ENCODE results near the gene EBF4.

DNA sequence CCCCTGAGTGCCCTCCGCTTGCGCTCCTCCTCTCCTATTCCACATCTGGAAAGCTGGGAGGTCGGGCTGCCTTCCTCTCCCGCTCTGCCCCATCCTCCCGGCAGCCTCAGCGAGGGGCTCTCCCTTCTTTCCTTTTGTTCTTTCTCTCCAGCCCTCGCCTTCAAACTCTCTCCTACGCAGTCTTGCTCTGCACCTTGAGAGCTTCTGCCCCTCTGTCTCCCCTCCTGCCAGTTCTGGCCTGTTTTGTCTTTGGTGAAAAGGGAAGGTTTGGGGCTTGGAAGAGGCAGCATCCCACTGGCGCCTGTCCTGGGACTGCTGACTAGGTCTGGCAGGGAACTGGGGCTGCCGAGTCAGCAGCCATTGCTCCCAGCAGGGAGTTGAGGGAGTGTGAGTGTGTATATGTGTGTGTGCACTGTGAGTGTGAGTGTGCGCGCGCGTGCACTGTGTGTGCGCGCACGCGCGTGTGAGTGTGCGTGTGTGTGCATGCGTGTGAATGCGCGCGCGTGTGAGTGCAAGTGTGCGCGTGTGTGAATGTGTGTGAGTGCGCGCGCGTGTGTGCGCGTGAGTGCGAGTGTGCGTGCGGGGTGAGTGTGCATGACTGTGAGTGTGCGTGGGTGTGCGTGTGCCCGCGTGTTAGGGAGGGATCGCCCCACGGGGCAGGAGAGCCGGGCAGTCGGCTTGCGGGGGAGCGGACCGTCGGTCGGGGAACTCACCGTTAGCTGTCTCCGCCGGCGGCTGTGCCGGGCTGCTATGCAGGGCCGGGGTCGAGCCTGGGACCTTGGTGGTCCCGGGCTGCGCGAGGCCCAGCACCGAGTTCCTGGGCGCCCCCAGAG lies 107.3 kb downstream of the EBF4 start:
- TF ChIP-seq POLR2AphosphoS5 (IDR thresholded peaks at IDR 0.05; ENCODE audit: low read depth, low read length) = no peak
- no peak for TF ChIP-seq POLR2A (IDR thresholded peaks at IDR 0.05; ENCODE audit: low read depth, low read length)
